NB4 (cell line): ENCODE data around the gene F2RL1.

Experiments used
- CTCF ChIP-seq: IDR thresholded peaks from one replicate; pipeline ENCODE4 v1.5.1; 2012; ENCODE audit warnings: low read depth, low read length
- MAX ChIP-seq: IDR thresholded peaks from 2 replicates; pipeline ENCODE4 v1.6.1; 2011; ENCODE audit warnings: low read depth, low read length
- MYC ChIP-seq: IDR thresholded peaks from 2 replicates; pipeline ENCODE4 v1.6.1; 2011; ENCODE audit warnings: low read depth, low read length
- POLR2A ChIP-seq: IDR thresholded peaks from 2 replicates; pipeline ENCODE4 v1.6.1; 2011; ENCODE audit warnings: mild to moderate bottlenecking; ENCODE audit not compliant: insufficient read length; ENCODE audit errors: extremely low read depth

- TF ChIP-seq CTCF = no peak
- no peak for TF ChIP-seq POLR2A
- no peak for TF ChIP-seq MAX
- TF ChIP-seq MYC = no peak
Observed at GRCh38 chr5:76775921-76776320, 42.9 kb upstream of the F2RL1 start.
